NCI-H2029 (cell line): Measurements from ENCODE around the gene CNTN5.
"Not testable (repeated sequence)": the region's sequence is repeated elsewhere in the genome, so short reads cannot be mapped to it uniquely, and the experiment has no call there.

ENCODE experiments used
- DNase-seq: peaks from one replicate; lab custom pipeline; 2025; lab: John Stamatoyannopoulos, UW

The CNTN5 gene

GRCh38 chr11:99766811-99767210, 746.1 kb downstream of the CNTN5 start:
- DNase-seq: no peak

GRCh38 chr11:99773646-99774045, 752.9 kb downstream of the CNTN5 start:
- no peak for DNase-seq

DNA sequence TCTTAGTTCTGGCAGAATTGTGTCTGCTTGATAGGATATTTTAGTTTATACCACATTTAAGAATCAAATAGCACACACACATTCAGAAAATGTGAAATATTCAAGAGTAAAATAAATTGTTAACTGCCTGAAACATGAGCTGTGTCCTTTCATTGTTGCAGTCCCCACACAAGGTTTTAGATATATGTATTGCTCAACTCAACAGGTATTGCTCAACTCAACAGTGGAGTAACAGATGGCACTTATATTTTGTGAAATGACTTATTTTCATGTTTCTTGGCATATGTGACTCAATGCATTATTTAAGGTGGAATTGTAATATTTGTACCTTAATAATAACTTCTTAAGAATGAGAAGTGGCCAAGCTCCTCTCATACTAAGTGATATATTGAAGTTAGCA, 760.3 kb downstream of the CNTN5 start:
- no peak for DNase-seq

DNA sequence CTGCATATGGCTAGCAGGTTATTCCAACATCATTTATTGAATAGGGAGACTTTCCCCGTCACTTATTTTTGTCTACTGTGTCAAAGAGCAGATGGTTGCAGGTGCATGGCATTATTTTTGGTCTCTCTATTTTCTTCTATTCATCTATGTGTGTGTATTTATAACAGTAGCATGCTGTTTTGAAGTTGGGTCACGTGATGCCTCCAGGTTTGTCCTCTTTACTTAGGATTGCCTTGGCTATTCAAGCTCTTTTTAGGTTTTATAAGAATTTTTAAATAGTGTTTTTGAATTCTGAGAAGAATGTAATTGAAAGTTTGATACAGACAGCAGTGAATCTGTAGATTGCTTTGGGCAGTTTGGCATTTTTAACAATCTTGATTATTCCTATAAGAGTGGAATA, 770.6 kb downstream of the CNTN5 start:
- no peak for DNase-seq

DNA sequence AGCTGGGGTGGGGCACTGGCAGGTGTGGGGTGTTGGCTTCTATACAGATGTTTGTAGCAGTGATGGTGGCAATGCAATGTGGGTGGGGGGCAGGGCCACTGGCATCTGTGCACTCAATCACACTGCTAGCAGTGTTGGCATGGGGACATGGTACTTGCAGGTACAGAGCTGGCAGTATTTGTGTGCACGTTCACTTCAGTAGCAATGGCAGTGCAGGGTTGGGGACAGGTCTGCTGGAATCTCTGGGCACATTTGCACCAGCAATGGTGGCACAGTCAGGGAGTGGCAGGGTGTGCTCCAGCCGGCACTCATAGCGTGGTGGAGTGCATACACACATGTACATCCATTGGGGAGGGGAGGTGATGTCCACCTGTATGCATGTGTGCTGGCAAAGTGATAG, 775.2 kb downstream of the CNTN5 start:
- DNase-seq: no peak

DNA sequence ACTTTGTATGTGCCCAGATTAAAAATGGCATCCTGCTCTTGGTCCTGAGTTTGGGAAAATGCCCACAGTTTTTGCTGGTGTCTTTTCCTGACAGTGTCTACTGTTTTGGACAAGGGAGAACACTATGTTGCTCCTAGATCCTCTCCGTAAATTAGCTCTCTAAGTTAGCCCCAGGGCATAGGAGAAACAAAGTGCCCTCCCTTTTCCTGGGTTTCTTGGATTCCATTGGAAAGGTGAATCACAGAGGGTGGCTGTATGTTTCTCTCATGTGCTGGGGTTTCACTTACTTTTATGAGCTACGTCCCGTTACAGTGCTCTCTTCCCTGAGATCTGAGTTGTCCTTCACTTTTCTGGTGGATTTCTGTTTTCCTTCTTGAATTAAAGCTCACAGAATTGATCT, 782.8 kb downstream of the CNTN5 start:
- no peak for DNase-seq

DNA sequence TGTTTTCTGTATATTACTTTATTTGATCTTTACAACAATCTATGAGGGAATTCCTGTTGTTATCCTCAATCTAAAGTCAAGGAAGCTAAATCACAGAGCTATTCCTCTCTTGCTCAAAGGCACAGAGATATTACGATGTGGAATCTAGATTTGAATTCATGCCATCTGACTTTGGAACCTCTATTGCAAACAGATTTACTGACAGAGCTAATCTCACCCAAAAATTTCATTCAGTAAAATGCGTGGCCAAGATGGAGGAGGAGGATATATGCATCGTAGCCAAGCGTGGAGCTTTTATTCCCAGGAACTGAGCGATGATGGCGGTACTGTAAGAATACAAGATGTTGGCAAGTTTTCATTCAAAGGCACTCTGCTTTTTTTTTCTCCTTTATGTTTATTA, 791.8 kb downstream of the CNTN5 start:
- no peak for DNase-seq

GRCh38 chr11:99814021-99814420, 793.3 kb downstream of the CNTN5 start:
- DNase-seq: no peak

DNA sequence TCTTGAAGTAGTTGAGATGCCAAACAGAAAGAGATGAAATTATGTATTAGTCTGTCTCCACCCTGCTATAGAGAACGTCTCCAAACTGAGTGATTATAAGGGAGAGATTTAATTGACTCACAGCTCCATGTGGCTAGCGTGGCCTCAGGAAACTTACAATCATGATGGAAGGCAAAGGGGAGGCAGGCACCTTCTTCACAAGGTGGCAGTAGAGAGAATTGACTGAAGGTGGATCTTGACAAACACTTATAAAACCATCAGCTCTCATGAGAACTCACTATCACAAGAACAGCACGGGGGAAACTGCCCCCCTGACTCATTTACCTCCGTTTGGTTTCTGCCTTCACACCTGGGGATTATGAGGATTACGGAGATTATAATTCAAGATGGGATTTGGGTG, 794.0 kb downstream of the CNTN5 start:
- no peak for DNase-seq

- DNase-seq: no peak
Measured at GRCh38 chr11:99818991-99819390, 798.2 kb downstream of the CNTN5 start.

- no peak for DNase-seq
Measured at GRCh38 chr11:99822846-99823565, 802.3 kb downstream of the CNTN5 start.

DNA sequence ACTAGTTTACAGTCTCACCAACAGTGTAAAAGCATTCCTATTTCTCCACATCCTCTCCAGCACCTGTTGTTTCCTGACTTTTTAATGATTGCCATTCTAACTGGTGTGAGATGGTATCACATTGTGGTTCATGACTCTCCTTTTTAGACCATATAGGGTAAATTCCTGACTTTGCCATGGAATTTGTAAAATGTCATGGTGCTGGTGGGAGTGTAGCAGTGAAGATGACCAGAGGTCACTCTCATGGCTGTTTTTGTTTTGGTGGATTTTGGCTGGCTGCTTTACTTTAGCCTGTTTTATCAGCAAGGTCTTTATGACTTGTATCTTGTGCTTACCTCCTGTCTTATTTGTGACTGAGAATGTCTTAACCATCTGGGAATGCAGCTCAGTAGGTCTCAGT, 816.0 kb downstream of the CNTN5 start:
- not testable (repeated sequence) for DNase-seq

GRCh38 chr11:99841885-99842284, 821.1 kb downstream of the CNTN5 start:
- no peak for DNase-seq

DNA sequence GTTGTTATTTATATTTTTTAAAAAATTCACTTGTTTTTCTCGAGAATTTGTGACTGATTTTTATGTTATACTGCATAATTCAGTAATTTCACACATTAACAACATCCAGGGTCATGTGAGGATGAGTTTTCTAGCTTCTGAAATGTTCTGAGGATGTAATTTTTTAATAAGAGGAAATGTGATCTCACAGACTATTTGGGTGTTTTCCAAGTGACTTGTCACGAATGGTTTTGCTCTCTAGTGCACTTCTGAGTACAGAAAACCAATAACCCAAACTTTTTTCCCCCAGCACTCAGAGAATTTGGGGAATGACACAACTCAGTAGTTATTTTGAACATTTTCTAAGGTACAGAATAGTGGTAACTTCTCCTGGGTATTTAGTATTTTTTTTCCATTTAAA, 845.2 kb downstream of the CNTN5 start:
- no peak for DNase-seq

- DNase-seq: no peak
Measured at GRCh38 chr11:99881610-99882009, 860.9 kb downstream of the CNTN5 start.

- no peak for DNase-seq
Measured at GRCh38 chr11:99884750-99885149, 864.0 kb downstream of the CNTN5 start.

DNA sequence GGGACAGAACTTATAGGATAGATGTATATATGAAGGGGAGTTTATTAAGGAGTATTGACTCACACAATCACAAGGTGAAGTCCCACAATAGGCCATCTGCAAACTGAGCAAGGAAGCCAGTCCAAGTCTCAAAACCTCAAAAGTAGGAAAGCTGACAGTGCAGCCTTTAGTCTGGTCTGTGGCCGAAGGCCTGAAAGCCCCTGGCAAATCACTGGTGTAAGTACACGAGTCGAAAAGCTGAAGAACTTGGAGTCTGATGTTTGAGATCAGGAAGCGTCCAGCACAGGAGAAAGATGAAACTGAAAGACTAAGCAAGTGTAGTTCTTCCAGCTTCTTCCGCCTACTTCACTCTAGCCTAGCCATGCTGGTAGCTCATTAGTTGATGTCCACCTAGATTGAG, 866.7 kb downstream of the CNTN5 start:
- no peak for DNase-seq

DNA sequence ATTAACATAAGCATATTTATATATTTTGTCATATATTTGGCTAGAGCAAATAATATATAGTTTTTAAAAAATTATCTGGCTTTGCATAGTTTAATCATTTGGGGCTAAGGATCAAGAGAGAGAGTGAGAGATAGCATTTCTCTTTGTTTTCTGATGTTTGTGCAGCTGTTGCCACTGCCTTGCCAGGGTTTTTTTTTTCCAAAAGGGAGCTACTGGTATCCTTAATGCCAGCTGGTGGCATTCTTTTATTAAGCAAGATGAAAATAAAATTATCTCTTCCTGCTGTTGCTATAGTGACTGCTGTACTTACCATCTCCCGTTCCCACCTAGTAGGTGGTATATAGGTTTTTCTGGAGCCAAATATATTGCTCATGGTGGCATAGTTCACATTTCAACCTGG, 873.1 kb downstream of the CNTN5 start:
- DNase-seq: no peak

DNA sequence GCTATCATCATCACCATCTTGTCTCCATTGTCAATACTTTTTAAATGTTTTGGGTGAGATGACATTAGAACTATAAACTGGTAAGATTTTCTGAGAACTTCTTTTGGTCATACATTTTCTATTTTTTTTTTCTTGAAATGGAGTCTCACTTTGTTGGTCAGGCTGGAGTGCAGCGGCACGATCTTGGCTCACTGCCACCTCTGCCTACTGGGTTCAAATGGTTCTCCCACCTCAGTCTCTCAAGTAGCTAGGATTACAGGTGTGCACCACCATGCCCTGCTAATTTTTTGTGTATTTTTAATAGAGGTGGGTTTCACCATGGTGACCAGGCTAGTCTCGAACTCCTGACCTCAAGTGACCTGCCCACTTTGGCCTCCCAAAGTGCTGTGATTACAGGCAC, 880.4 kb downstream of the CNTN5 start:
- no peak for DNase-seq

GRCh38 chr11:99911116-99911515, 890.4 kb downstream of the CNTN5 start:
- no peak for DNase-seq

GRCh38 chr11:99916078-99916477, 895.3 kb downstream of the CNTN5 start:
- no peak for DNase-seq

GRCh38 chr11:99918761-99919160, 898.0 kb downstream of the CNTN5 start:
- DNase-seq: no peak

DNA sequence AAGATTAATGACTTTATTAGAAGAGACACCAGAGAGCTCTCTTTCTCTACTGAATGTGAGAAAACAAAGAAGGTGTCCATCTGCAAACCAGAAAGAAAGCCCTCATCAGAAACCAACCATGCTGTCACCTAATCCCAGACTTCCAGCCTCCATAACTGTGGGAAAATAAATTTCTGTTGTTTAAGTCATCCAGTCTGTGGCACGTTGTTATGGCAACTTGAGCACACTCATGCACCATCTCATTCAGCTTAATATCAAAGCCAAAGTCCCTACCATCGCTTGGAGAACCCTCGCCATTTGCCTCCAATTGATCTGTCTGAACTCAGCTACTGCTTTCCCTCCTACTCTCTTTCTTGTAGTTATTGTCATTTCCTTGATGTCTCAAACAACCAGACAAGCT, 900.2 kb downstream of the CNTN5 start:
- no peak for DNase-seq

- DNase-seq: no peak
Measured at GRCh38 chr11:99925968-99926367, 905.2 kb downstream of the CNTN5 start.

- DNase-seq: no peak
Measured at GRCh38 chr11:99932684-99933083, 911.9 kb downstream of the CNTN5 start.
